Cardiac muscle cell (in vitro differentiated cells and primary cell): Measurements from ENCODE around the gene BCL10. TPM values are rescaled to one million over a fixed set of nuclear protein-coding genes. Genes with fewer than 3 reads are reported as not detected.
A peak's percentile ranks its signal among the peaks of the same experiment; 100 is the strongest.

Source experiments
- DNase-seq, 2 donors: peaks; one replicate each; pipeline versions ENCODE4 v3.0.0 to v3.0.0-alpha.2; 2010 to 2017; ENCODE audit warnings: low read depth in 1 of 2, low spot score in 1 of 2
- H3K27ac ChIP-seq: fragments of 200-600 bp; sonication (generic); 2 replicates; pipeline ENCODE4 v1.5.1; 2016
- H3K27me3 ChIP-seq: fragments of 200-600 bp; sonication (generic); 2 replicates; pipeline ENCODE4 v1.6.0; 2016; ENCODE audit warnings: control low read depth
- H3K36me3 ChIP-seq: fragments of 200-600 bp; sonication (generic); 2 replicates; pipeline ENCODE4 v1.5.1; 2016; ENCODE audit warnings: control low read depth
- H3K4me1 ChIP-seq: fragments of 200-600 bp; sonication (generic); 2 replicates; pipeline ENCODE4 v1.8.1; 2017; ENCODE audit warnings: low read depth, mild to moderate bottlenecking, mixed run types
- H3K4me3 ChIP-seq: fragments of 200-600 bp; sonication (generic); 2 replicates; pipeline ENCODE4 v1.5.1; 2016; ENCODE audit warnings: mild to moderate bottlenecking
- H3K9me3 ChIP-seq: fragments of 200-600 bp; sonication (generic); 2 replicates; pipeline ENCODE4 v1.5.1; 2017; ENCODE audit warnings: low read depth, mild to moderate bottlenecking, control low read depth
- CTCF ChIP-seq: IDR thresholded peaks from 2 replicates; pipeline ENCODE4 v1.5.1; 2012; ENCODE audit warnings: low read depth, mild to moderate bottlenecking, low read length
- polyA plus RNA-seq: library from polyadenylated mRNA; unstranded; fragments of >200 nt; fragmentation: Nextera tagmentation; extraction: Ambion mirVana; gene quantifications from 2 replicates; pipeline ENCODE4 v1.2.1, GENCODE V29; 2016
- total RNA-seq: library from RNA; depleted of rRNA; stranded (reverse); fragments of >200 nt; gene quantifications from 2 replicates; pipeline ENCODE4 v1.2.3, GENCODE V29; 2016

Gene BCL10
- total RNA-seq: 11.7 and 12.8 TPM in 2 replicates
- polyA plus RNA-seq: 11.7 and 18.9 TPM in 2 replicates

GRCh38 chr1:85276215-85276977 is at the start of gene BCL10:
TSS of gene BCL10 (minus strand) at chr1:85276632. CDS start at chr1:85276352, 280 bp downstream.
- H3K27me3 ChIP-seq: no peaks in the 10 kb centered on the region
- DNase-seq: peak; percentile 99
- peak within 1 kb of the TSS; percentile 89 for H3K27ac ChIP-seq
- peak within 1 kb of the TSS; percentile 76 for H3K4me3 ChIP-seq
- TF ChIP-seq CTCF: no peak
- no peaks in the 10 kb centered on the region for H3K36me3 ChIP-seq
- H3K4me1 ChIP-seq: peaks cover 5% of the 10 kb centered on the region
- no peaks in the 10 kb centered on the region for H3K9me3 ChIP-seq

GRCh38 chr1:85325920-85326319 is 49.5 kb upstream of the BCL10 start:
- DNase-seq: no peak
- no peak overlapping the region for H3K4me3 ChIP-seq
- no peaks in the 10 kb centered on the region for H3K36me3 ChIP-seq
- TF ChIP-seq CTCF: no peak
- no peak overlapping the region for H3K27ac ChIP-seq
- H3K9me3 ChIP-seq: no peaks in the 10 kb centered on the region
- no peaks in the 10 kb centered on the region for H3K4me1 ChIP-seq
- H3K27me3 ChIP-seq: no peaks in the 10 kb centered on the region

GRCh38 chr1:85323770-85324169 is 47.3 kb upstream of the BCL10 start:
- Histone ChIP-seq H3K9me3 (no peaks in the 10 kb centered on the region), H3K27ac (no peak overlapping the region), H3K27me3 (no peaks in the 10 kb centered on the region), H3K4me3 (no peak overlapping the region), H3K36me3 (no peaks in the 10 kb centered on the region), H3K4me1 (no peaks in the 10 kb centered on the region)
- DNase-seq: no peak
- no peak for TF ChIP-seq CTCF

GRCh38 chr1:85322655-85323054 is 46.2 kb upstream of the BCL10 start:
- Histone ChIP-seq H3K27me3 (no peaks in the 10 kb centered on the region), H3K27ac (no peak overlapping the region), H3K4me1 (no peaks in the 10 kb centered on the region), H3K4me3 (no peak overlapping the region), H3K9me3 (no peaks in the 10 kb centered on the region), H3K36me3 (no peaks in the 10 kb centered on the region)
- no peak for DNase-seq
- no peak for TF ChIP-seq CTCF

GRCh38 chr1:85321237-85321964 is 45.0 kb upstream of the BCL10 start:
- TF ChIP-seq CTCF: no peak
- H3K4me1 ChIP-seq: peaks cover under 1% of the 10 kb centered on the region
- no peaks in the 10 kb centered on the region for H3K27me3 ChIP-seq
- H3K27ac ChIP-seq: no peak overlapping the region
- peak in 1 of 2 donors; percentile 46 for DNase-seq
- no peaks in the 10 kb centered on the region for H3K36me3 ChIP-seq
- H3K4me3 ChIP-seq: no peak overlapping the region
- H3K9me3 ChIP-seq: no peaks in the 10 kb centered on the region
